Ovary (tissue), 3 donors: Measurements from ENCODE around the gene PJA1.

ENCODE experiments used
- EP300 ChIP-seq: sonication (generic); formaldehyde crosslinking; IDR thresholded peaks from one replicate; pipeline ENCODE4 v1.6.1; 2017; ENCODE audit warnings: antibody characterized with exemption
- TF ChIP-seq, protein P1 (sequence below), 3 donors: fragments of 450-650 bp in 2 of 3; fragments of 200-600 bp in 1 of 3; IDR thresholded peaks; one replicate each; pipeline versions ENCODE4 v1.5.1 to v1.8.0; 2016 to 2022; ENCODE audit warnings: antibody characterized with exemption in 3 of 3, mild to moderate bottlenecking in 1 of 3
- donor health status: DM: no; HTN: no; CAD: no.

DNA sequence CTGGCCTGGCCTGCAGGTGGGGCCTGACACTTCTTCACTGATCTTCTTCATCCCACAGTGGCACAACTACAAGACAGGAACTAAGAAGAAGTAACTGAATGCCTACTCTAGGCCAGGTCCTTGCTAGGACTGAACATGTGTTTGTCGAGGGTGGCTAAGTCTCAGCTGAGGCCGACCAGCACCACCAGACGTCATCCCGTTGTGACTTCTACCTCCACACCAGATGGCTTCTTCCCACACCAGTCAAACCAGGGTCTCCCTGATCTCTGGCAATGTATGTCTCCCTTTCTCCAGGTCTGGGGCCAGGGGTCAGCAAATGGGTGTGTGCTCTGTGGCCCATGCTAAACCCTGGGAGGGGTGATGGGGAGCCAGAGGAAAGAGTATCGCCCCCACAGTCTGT lies 40.2 kb downstream of the PJA1 start:
- TF ChIP-seq, protein P1, sequence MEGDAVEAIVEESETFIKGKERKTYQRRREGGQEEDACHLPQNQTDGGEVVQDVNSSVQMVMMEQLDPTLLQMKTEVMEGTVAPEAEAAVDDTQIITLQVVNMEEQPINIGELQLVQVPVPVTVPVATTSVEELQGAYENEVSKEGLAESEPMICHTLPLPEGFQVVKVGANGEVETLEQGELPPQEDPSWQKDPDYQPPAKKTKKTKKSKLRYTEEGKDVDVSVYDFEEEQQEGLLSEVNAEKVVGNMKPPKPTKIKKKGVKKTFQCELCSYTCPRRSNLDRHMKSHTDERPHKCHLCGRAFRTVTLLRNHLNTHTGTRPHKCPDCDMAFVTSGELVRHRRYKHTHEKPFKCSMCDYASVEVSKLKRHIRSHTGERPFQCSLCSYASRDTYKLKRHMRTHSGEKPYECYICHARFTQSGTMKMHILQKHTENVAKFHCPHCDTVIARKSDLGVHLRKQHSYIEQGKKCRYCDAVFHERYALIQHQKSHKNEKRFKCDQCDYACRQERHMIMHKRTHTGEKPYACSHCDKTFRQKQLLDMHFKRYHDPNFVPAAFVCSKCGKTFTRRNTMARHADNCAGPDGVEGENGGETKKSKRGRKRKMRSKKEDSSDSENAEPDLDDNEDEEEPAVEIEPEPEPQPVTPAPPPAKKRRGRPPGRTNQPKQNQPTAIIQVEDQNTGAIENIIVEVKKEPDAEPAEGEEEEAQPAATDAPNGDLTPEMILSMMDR (IDR thresholded peaks at IDR 0.05) = no peak
- no peak for TF ChIP-seq EP300
